ENCODE results near the gene PLEKHM3.

Gene PLEKHM3

DNA sequence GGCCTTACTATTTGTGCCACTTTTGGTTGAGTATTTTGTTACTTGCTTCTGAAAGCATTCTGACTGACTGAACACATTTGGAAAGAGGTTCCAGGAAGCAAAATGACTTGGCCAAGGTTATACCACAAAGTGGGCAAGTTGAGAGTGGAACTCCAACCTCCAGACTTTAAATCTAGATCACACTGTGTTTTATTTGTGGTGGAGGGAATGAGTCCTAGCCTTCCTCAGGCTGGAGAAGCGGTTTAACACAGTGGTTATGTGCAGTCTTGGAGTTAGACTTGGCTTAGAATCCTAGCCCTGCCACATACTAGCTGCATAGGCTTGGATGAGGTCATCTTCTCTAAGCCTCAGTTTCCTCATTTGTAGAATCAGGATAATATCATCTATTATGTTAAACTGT is 33.4 kb downstream of the PLEKHM3 start:
- DNase-seq, result no peak

DNA sequence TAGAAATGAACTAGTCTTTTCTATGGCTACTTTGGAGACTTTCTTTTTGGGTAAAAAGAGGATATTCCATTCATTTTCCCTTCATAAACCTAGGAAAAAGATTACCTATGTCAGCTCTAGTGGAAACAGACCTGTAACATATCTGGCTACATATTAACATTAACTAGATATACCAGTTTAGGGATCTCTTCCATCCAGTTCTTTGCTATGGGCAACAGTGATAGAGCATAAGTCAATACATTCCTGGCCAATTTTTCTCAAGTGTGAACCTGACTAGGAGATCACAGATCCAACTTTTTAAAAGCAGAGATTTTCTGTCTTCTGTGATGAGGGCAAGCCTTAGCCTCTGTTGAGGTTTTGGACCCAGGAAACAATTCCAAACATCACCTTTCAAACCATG is 34.5 kb downstream of the PLEKHM3 start:
- no peak for DNase-seq

DNA sequence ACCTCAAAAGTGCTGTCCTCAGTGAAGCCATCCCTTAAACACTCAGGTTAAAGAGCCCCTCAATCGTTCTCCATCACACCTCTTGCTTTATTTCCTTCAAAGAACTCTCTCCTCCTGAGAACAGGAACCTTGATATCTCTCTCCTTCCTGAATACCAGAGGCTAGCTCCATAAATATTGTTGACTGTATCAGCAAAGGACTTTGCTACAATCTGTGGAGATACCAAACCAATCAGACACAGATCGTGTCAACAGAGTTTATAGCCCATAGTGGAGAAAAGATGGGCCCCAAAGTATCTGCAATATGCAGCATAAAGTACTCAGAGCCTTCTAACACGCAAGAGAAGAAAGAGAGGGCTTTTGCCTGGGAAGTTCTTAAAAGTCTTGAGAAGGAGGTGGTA is 36.4 kb downstream of the PLEKHM3 start:
- DNase-seq, result no peak

DNA sequence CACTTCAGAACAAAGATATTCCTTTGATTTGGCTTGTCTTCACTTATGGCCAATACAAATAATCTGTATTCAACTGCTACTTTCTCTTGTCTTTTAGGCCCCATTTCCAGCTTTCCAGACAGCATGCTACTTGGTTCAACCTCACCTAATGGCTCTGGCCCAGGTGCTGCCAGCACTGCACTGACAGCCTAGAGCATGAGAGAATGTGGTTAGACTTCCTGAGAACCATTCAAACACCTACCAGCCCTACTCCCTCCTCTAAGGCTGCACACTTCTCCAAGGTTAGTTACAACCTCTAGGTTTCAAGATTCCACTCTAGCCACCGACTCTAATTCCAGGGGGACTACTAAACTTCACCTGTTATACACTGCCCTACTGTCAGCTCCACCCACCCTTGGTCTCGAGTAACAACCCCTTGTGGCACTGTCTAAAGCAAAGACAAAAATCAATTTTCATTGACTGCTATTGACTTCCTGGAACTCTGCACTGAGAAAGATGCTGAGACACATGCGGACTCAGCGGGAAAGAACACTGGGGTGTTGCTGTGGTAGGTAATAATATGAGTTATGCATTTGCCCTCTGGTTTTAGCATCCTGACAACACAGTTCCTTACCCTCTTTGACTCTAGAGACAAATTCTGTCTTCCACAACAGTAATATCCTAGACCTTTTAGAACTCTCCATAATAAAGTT is 38.2 kb downstream of the PLEKHM3 start:
- no peak for DNase-seq

DNA sequence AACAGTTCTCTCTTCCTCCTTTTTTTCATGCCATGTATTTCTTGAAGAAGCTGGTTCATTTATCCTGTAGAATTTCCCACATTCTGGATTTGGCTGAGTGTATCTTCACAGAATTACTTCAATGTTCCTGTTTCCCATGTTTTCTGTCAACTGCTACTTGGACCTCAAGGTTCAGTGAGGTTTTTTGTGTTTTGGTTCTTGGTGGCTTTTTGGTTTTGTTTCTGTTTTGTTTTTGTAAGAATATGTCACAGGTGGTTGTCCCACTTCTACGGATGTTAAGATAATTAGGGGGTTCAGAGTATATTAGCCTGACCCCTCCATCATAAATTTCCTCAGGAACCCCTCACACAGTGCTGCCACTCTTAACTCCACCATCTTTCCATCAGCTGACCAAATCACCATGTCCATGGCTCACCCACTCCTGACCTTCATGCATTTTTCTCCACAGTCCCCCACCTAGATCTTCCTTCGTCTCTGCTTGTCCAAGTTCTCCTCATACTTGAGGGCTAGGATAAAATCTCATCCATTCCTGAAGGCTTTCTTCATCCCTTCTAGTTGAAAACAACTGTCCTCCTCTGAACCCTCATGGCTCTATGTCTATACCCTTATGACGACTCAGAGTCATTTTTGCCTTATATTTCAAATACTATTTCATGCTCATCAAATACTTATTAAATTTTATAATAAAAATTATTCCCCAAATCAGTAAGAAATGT is 40.4 kb downstream of the PLEKHM3 start:
- DNase-seq, result no peak

DNA sequence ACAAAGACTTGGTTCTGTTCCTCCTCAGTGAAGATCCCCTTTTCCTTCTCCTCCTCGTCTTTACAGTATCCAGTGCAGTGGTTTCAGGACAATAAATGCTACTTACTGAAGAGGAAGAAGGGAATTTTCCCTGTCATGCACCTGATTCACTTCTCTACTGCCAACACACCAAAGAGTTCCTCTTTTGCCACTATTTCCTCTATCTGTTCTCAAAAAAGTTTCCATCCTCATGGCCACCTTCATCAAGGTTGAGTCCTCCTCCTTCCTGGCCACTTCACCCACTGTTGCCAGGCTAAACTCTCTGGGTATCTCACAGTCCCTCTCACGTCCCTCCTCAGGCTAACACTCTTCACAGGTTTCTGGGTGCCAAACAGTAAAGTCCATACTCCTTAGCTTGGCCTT is 41.7 kb downstream of the PLEKHM3 start:
- no peak for DNase-seq

DNA sequence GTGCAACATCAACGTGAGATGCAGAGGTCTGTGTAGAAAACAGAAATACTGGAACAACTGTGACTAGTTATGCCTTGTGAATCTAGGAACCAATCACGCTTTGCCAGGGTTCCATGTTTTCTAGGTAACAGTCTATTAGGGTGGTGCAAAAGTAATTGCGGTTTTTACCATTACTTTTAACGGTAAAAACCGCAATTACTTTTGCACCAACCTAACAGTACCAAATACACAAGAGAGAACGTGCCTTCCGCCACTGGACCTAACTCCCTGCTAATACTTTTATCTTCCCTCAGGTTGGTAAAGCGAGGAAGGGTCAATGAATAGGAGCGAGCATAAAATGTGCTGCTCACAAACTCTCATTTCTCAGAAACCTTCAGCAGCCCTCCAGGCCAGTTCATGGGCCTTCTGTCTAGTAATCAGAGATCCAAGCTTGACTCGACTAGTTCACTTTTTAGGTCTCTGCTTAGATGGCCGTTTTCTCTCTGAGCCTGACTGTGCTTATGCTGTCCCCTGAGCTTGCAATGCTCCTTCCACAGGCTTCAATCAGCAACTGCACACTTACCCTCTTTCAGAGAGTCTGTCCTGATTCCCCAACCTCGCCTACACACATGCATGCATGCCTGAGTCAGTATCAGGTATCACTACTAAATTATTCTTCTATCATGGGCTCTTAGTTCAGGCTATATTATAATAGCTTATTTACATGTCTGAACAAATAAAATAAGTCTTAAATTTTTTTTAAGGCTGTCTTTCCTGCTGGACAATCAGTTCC is 47.0 kb downstream of the PLEKHM3 start:
- no peak for DNase-seq

DNA sequence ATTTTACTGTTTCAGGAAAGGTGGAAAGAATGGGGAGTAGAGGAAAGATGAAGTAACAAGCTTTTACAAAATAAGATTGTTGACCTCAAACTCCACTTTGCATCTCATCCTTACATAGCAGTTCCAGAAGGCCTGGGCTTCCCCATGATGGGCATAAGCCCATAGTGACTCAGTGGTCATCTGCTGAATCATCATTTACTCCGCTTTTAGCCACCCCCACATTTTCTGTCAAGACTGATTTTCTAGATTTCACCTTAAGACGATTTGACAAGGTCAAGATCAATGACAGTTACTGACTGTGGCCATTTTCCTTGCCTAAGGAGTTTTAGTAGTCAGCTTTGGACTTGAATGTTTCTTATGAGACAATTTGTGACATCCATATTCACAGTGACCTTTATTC is 49.4 kb downstream of the PLEKHM3 start:
- DNase-seq, result no peak

DNA sequence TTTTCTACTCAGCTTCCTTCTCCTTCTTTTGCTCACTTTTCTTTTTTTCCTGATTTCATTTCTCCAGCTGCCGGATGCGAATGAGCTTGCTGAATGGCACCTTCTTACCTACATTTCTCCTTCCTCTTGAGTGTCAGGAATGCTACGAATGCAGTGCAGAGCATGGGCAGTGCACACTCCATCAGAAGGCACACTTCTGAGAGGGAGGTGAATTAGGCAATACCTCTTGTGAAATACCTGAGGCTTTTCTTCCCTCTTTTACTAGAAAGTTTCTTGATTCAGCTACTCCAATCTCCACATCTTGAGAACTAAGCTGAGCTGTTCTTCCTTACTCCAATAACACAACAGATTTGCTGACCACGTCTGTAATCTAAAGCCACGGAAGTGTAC is 51.1 kb downstream of the PLEKHM3 start:
- no peak for DNase-seq

DNA sequence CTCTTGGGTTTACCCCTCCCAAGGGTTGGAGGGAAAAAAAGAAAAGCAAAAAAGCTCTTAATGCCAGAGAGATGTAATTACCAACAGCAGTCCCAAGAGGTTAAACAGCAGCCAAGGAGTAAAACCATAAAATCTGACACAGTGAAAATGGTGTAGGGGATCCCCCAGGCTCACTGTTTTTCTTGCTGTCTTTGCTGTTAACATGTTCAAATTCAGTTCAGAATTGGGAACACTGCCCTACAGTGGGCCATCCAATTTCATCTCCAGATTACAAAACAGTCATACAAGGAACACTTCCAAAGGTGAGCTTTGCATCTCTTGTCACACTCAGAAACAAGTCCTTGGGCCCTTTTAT is 54.5 kb downstream of the PLEKHM3 start:
- DNase-seq, result no peak

DNA sequence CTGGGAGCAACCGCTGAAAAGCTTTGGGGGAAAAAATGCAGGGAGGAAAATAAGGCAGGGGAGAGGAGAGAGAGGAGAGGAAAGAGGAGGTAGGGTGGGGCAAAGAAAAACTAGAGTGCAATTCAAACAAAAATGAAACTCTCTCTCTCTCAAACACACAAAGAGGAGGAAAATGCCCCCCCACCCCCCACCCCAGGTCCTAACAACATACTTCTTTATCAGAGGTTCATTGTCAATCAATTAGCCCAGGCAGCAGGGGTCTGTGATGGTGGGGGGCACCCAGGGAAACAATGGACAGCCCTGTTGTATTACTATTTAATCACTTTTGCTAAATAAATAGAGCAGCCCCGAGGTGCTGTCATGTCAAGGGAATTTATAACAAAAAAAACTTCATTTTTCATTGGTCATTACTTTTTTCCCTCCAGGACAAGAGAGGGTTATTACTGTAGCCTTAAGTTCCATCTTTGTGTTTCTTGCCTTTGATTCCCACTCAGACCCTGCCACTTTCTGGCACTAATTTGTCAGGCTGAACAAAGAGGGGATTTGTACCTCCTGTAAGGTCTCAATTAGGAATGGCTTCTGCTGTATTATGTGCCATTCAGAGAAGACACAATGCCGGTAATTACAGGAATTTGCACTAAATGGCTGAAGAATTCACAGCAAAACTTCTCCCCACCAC is 55.0 kb downstream of the PLEKHM3 start:
- DNase-seq, result no peak

DNA sequence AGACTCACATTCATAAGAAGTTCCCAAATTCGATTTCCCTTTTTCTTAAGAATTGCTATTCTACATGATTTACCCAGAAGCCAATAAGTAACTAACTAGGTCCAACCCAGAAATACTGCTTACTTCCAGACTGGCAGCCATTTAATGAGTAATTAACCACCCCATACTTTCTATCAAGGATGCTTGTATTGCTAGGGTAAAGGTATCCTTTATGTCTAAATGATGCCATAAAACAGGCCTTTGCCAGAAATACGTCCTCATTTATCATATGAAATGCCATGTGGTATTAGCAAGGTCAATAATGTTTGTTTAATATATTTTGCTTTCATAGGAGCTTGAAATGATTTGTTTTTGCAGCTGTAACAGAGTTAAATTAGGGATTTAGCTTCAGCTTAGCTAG is 56.1 kb downstream of the PLEKHM3 start:
- no peak for DNase-seq

DNA sequence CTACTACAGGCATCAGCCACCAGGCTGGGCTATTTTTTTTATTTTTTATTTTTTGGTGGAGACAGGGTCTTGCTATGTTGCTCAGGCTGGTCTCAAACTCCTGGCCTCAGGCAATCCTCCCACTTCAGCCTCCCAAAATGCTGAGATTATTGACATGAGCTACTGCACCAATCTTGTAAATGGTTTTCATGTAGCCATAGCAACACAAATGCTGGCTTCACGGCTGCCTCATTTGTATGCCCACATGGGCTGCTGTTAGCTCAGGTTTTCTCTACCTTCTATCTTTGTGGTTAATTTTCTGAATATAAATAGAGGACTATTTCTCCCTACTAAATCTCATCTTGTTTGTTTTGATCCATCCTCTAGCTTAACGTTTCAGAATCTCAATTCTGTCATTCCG is 58.2 kb downstream of the PLEKHM3 start:
- DNase-seq, result no peak

DNA sequence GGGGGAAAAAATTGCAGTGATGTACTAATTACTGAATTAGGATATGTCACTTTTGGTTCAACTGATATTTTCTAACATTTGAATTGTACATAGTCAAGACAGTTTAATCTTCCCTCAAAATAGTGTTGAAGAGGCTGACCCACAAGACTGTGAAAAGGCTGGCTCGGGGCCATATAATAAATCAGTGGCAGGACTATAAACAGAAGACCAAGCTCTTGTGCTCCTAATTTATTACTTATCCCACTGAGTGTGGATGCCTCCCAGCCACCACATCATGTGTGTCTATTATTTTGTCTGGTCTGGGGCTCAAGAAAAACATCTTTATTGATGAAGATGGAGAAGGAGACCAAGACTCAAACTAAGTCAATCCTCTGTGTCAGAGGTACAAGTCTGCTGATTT is 64.4 kb downstream of the PLEKHM3 start:
- DNase-seq, result no peak

DNA sequence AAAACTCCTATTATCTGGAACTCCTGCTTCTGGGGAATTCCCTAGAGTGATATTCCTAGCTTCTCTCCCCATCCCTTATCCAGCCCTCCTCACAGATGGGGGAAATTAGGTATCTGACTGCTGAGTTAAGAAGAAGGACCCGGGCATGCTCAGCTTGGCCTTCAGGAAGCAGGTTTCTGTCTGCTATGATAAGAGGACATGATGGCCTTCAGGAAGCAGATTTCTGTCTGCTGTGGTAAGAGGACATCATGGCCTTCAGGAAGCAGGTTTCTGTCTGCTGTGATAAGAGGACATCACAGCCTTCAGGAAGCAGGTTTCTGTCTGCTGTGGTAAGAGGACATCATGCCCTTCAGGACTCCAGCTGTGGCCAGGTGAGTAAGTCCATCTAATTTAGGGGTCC is 65.2 kb downstream of the PLEKHM3 start:
- DNase-seq, result no peak

DNA sequence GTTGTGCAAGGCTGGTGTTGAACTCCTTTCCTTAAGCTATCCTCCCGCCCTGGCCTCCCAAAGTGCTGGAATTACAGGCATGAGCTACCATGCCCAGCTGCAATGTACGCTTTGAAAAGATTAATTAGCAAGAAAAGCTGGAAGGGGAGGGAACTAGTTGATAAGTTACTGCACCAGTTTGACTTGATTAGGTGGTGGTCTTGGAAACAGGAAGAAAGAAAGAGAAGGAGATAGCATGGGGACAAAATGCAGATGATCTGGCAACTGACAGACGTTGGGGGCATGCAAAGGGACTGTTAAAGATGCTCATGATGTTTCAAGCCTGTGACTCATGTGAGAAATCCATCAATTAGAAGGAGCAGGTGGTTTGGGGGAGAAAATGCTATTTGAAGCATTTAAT is 68.6 kb downstream of the PLEKHM3 start:
- DNase-seq, result no peak

DNA sequence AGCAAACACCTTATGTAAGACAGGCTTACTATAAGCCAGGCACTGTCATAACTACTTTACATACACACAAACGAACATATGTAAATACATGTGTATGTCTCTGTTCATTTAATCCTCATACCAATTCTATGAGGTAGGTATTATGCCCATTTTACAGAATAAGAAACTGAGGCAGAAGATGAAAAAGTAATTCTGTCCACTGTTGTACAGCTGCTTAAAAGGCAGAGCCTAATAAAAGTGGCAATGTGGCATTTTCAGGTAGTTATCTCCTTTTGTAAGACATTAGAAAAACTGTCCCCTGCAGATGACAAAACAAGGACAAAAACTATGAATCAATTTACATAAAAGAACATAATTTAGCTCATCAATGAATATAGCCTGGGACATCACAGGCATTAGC is 69.9 kb downstream of the PLEKHM3 start:
- DNase-seq, result no peak

DNA sequence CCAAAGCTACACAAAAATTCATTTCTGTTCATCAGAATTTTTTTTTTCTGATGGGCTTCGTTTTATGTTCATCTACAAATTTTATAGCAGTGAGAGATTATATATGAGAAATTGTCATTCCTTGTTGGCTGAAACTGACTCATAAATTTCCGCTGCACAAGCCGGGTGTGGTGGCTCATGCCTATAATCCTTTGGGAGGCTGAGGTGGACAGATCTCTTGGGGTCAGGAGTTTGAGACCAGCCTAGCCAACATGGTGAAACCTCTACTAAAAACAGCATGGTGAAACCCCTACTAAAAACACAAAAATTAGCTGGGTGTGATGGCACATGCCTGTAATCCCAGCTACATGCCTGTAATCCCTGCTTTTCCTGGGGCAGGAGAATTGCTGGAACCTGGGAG is 72.0 kb downstream of the PLEKHM3 start:
- no peak for DNase-seq

DNA sequence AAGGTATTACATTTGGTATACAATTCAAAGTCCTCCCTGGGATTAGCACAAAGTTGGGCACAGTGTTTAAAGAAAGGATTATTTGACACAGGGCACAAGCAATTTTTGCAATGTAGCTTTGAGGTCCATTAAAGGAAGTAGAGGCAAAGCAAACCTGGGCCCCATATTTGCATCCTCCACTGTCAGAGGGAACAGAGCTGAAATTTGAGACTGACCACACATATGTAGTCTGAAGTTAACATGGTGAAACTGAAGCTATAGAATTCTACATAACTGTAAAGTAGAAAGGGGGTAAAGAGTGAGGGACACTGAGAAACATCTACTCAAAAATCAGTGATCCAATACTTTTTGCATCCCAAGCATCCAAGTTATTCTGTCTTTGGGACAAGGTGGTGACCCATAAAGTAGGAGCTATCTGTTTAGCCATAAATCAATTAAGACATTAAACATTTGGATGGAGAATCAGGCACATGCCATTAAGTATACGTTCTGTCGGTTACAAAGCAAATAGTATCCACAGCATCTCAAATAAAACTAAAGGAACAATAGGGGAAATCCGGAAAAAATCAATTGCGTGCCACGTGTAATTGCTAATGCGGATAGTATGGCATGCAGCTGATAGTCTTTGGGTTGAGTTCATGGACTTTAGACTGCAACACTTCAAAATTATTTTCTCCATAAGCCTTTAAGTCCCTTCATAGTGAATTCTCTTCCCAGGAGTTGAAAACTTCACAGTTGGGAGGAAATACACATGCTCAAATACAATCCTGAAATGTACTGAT is 72.6 kb downstream of the PLEKHM3 start:
- no peak for DNase-seq

DNA sequence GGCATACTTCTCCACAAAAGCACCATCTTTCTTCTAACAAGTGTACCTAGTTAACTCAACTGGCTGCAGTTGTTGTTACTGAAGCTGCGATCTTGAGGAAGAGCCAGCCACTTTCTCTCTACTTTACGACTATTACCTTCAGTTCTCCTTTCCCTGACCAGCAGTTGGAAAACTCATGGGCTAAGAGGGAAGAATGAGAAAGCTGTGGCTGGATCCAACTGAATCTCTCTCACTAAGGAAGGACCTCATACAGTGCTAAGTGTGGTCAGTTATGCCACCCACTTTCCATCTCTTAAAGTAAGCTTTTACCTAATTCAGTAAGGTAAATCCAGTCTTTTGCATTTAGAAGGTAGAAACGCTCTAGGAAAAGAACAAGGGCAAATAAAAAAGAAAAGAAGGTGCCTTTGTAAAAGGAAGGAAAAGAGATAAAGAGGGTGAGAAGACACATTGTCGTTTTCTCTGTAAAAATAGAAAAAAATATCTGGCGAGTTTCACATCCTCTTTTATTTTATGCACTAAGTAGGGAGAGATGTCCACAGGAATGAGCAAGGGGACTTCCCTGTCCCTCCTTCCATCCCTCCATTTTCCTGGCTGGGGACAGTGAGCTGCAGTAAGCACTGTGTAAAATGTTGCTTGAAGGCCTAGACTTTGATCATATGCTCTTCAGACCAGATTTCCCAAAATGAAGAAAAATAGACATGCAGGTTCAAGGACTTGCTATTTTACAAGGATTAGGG is 73.4 kb downstream of the PLEKHM3 start:
- no peak for DNase-seq

DNA sequence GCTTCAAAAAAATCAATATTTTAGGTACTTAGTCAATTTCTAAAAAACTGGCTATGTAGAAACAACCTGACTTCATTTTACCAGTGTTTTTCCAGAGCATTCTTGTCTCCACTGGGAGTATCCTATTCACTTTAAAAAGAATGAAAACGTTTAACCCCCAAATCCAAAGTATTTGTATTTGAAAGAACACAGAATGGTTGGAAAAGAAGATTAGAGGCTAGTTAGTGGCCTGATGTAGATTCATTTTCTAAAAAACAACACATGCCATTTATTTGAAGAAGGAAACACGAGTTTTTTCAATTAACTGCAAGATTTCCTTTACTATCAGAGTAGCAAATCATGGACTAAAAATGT is 74.6 kb downstream of the PLEKHM3 start:
- no peak for DNase-seq

DNA sequence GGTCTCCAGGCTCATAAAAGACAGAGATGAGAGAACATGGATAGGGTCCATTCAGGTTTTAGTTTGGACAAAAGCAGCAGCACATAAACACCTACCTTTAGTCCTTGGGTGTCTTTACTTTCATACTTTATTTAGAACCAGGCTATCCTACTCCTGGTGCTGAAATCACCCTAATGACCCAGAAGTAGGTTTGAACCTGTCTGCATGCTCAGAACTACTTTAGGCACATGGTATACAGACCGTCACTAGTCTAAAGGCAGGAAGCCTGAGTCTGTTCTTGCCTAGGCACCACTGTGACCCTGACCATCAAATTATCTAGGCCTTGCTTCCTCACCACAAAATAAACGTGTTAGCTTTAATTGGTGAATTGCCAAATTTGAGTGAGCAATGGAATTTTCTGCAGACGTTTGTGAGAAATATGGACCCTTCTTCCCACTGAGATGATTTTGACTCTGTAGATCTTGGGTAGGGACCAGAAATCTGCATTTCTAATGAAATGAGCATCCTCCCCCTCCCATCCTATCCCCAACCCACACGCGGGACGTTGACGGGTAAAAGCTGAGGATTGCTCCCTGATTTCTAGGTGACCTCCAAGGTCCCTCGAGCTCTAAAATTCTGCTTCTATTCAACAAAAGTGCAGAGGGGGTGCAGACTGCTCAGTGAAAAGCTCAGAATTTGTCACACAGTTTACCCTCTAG is 75.1 kb downstream of the PLEKHM3 start:
- DNase-seq, result no peak

All from fibroblast of skin of right quadriceps (primary cell).